Stimulated activated CD4-positive, alpha-beta T cell treated with anti-CD3 and anti-CD28 coated beads, Interleukin-4, amount 100 ng/mL, for 24 hours (primary cell): ENCODE results near the gene RANBP17.

Experiments used
- DNase-seq: peaks from one replicate; pipeline ENCODE4 v3.0.0-alpha.2; 2020

Gene RANBP17

DNA sequence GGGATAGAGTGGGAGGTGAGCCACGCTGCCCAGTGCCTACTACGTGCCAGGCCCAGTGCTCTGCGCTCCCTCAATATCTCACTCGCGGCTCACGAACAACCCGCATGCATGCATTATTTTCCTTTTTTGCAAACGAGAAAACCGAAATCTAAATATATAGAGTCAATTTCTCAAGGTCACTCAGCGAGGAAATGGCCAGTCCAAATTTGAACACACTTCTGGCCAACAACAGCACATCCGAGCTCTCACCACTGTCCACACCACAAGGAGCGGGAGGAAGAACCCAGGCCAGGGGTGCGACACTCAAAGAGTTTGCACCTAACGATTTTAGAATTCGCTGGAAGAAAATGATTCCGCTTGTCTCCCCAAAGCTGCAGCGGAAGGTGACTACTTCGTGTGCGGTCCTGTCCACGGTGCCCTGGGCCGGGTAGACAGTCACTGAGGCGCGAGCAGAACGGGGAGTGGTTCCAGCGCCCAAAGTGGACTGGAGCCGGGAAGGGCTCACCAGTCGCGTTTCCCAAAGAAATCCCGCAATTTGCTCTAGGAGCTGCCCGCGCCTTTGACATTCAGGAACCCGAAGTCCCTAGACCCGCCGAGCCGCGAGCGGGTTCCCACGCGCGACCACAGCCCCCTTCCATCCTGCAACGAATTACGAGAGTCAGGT, 446.1 kb downstream of the RANBP17 start:
- DNase-seq, result no peak

DNA sequence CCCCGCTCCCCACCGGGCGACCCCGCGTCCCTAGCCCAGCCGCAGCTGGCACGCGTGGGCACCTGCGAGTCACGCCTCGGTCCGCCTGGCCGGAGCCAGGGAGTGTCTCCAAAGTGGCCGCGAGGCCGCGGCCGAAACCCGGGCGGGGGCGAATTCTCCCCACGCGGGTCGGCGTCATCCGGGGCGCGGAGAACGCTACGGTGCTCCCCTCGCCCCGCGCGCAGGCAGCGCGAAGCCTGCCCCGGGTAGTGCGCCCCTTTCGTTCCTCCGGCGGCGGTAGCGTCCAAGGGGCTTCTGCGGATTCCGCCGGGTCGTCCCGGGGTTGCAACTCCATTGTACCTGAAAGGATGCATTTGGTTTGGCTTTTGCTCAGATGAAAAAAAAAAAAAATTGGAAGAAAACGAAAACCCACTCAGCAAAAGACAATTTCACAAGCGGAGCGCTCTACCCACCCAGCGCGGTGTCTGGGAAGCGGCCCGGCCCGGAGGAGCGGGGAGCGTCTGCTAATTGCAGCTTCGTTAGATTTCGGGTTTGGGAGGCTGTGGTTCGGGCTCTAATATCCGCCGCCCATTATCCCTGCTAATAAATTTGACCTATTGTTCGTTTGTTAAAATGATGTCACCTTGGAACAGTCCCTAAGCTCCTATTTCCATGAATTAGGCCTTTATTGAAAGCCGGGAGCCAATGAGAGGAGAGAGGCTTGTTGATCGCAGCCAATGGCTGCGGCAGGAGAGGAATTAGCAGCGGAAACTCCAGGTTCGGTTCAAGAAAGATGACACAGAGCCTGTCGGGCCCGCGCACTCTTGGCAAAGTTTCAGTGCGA, 446.8 kb downstream of the RANBP17 start, which contains the start of gene TLX3:
TSS of gene TLX3 (plus strand) at position 796 of the 823 bp plus-strand sequence. CDS start 118 bp downstream, outside the sequence.
- DNase-seq, result no peak

DNA sequence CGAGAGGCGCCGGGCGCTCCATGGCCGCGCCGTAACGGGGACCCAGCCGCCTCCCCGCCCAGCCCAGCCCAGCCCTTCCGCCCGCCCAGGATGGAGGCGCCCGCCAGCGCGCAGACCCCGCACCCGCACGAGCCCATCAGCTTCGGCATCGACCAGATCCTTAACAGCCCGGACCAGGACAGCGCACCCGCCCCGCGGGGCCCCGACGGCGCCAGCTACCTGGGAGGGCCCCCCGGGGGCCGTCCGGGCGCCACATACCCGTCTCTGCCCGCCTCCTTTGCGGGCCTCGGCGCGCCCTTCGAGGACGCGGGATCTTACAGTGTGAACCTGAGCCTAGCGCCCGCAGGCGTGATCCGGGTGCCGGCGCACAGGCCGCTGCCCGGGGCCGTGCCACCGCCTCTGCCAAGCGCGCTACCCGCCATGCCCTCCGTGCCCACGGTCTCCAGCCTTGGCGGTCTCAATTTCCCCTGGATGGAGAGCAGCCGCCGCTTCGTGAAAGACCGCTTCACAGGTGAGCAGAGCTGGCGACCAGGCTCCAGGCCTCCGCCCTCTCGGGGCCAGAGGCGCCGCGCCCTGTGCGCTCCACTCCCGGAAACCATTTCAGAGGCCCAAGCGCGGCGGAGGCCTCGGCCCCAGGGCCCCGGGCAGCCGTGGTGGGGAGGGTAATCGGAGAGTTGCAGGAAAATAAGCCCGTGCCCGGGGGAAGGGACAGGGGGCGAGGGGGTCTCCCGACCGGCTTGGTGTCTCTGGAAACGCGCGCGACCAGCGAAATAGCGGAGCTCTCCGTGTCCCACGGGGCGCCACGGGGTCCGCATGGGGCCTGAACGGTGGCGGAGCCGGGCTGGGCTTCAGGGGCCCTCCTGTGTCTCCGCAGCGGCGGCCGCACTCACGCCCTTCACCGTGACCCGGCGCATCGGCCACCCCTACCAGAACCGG, 447.7 kb downstream of the RANBP17 start:
- no peak for DNase-seq

DNA sequence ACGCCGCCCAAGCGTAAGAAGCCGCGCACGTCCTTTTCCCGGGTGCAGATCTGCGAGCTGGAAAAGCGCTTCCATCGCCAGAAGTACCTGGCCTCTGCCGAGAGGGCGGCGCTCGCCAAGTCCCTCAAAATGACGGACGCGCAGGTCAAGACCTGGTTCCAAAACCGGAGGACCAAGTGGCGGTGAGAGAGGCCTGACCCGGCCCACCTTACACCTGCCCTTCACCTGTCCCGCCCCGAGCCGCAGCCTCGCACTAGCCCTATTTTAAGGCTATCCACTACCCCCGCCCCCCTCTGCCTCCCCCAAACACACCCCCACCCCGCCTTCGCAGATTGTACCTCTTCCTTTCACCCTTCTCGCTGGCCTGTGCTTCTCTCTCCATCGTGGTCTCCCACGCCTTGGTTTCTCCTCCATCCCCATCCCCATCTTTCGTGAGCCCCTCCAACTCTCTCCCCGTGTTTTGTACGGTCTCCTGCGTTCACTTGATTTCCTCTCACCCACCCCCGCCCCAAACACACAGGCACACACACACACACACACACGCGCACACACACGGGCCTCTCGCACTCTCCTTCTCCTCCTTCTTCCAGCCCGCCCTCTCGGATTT, 448.5 kb downstream of the RANBP17 start:
- no peak for DNase-seq

DNA sequence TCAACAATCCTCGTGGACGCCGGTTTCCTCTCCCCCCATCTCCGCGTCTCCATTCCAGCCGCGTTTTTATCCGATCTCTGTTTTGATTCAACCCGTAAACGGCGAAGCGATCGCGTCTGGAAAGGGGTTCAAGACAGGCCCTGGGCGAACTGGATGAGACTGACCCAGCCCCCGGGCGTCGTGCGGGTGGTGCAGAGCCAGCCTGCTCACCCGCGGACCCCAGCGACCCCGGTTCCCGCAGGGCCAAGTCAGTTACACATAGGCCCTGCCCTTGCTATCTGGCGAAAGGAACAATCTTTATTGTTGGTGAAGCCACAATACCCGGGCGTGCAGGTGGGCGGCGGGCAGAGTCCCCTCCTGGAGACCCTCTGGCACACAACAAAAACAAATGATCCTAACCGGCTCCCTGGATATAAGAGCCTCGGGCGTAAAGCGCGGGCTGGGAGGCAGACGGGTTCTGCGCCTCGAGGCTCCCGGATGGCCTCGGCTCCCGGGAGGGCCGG, 449.1 kb downstream of the RANBP17 start:
- no peak for DNase-seq

DNA sequence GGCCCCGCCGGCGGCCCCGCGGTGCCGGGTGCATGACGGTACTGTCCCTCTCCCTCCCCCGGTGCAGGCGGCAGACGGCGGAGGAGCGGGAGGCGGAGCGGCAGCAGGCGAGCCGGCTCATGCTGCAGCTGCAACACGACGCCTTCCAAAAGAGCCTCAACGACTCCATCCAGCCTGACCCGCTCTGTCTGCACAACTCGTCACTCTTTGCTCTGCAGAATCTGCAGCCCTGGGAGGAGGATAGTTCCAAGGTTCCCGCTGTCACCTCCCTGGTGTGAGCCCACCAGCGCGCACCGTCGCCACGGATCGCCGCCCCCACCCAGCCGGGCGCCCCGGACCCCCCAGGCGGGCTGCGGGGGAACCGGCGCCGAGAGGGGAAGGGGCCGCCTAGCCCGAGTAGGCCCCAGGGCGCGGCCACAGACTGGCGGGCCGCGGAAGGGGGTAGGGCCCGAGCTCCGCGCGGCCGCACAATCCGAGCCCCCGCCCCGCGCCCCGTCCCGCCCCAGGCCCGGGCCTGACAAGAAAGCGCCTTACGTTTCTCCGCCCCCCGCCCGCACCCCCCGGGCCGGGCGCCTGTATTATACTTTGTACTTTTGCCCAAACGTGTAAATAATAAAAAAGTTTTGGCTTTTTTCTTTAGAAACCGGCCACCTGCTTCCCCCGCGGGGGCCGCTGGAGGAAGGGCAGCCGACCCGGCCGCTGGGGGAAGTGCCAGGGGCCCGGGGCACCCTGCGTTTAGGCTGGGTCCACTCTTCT, 449.7 kb downstream of the RANBP17 start:
- DNase-seq, result no peak

DNA sequence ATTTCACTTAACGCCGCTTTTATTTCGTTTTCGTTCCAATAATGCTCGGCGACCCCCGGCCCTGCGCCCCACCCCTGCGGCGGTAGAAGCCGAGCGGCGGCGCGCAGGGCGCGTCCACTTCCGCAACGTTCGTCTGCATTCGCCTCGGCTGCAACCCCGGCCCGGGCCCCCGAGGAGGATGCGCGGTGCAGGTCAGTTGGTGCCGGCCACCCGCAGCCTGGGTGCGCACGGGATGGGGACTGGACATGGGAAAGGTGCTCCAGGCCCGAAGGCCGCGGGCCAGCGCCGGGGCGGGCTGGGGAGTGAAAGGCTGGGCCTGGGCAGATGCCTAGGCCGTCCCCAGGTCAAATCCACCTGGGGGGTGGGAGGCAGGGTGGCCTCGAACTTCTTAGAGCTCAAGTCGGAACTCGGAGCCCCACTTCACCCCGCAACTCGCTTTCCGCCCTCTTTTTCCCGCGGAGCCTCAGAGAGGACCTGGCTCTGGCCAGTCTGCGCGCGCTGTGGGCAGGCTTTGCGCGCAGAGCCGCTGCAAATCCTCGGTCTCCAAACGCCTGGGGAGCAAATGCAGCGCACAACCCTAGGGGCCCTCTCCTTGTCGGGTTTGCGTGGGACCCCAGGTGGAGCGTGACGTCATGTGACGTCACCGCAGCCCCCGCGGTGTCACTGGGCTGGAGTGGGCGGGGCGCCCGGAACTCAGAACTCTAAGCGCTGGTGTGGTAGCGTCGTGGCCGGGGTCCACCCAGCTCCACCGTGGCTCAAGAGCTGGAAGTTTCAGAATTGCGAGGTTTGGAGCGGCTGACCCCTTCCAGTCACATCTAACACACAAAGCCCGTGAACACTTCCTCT, 450.5 kb downstream of the RANBP17 start:
- no peak for DNase-seq

DNA sequence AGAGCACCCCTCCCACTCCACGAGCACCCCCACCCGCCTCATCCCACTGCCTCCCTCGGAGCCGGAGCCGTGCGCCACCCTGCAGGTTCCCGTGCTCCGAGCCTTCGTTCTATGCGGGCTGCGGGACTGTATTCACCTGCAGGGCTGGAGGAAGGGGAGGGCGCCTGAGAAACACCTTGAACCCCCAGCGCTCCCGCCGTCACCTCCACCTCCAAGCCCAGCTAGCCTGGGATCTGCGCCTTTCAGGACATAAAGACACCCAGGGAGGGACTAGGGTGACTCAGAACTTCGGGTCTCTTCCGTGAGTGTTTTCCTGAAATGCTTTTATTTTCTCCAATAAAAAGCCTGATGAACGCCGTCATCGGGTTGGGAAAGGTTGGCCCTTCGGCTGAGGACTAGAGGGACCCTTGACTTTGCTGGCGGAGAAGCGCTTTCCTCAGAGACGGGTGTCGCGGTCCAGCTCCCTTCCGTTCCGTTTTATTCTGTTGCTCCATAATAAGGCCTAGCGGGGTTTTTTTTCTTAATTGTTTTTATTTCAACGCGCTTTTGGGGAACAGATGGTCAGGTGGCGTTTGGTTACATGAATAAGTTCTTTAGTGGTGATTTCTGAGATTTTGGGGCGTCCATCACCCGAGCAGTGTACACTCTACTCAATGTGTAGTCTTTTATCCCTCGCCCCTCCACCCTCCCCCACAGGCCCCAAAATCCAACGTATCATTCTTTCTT, 451.8 kb downstream of the RANBP17 start:
- DNase-seq, result no peak

DNA sequence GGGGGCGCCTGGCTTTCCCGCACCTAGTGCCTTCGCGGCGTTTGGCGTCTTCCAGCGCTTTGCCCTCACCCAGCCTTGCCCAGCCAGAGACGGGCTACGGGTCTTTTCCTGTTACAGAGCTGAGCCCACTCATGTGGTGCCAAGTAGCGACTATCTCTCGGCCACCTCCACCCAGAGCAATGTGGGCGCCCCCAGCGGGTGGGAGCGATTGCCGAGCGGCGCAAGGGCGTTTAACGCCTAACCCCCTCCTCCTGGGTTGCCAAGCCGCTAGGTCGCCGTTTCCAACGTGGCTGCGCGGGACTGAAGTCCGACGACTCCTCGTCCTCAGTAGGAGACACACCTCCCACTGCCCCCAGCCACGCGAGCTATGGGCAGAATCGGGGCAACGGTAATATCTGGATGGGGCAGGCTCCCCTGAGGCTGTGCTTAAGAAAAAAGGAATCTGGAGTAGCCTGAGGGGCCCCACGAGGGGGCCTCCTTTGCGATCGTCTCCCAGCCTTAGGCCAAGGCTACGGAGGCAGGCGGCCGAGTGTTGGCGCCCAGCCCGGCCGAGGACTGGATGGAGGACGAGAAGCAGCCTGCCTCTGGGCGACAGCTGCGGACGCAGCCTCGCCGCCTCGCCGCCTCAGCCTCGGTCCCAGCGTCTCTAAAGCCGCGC, 453.0 kb downstream of the RANBP17 start:
- no peak for DNase-seq

DNA sequence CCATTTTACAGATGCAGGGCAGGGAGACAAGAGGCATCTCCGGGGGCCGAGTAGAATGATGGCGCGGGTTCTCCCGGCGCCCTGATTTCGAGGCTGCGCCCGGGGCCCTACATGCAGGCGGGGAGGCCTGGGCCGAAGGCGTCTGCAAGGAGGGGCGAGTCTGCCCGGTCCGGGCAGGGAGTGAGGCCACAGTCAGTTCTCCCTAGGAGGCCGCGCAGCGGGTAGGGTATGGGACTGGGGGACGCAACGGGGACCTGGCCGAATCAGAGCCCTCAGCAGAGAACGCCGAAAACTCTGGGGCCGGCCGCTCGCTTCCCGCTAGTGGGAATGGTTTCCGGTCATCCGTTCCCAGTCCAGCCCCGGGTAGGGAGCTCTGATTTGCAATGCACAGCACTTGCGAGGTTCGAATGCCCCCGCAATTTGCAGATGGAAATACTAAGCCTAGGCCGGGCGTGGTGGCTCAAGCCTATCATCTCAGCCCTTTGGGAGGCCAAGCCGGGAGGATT, 453.6 kb downstream of the RANBP17 start:
- no peak for DNase-seq

DNA sequence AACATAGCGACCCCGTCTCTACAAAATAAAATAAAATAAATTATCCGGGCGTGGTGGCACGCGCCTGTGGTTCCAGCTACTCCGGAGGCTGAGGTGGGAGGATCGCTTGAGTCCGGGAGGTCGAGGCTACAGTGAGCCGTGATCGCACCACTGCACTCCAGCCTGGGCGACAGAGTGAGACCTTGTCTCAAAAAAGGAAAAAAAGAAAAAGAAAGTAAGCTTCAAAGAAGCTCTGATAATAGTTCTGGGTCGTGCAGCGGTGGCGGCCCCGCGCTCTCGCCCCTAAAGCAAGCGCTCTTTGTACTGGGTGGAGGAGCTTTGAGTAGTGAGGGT, 454.1 kb downstream of the RANBP17 start:
- DNase-seq, result no peak

DNA sequence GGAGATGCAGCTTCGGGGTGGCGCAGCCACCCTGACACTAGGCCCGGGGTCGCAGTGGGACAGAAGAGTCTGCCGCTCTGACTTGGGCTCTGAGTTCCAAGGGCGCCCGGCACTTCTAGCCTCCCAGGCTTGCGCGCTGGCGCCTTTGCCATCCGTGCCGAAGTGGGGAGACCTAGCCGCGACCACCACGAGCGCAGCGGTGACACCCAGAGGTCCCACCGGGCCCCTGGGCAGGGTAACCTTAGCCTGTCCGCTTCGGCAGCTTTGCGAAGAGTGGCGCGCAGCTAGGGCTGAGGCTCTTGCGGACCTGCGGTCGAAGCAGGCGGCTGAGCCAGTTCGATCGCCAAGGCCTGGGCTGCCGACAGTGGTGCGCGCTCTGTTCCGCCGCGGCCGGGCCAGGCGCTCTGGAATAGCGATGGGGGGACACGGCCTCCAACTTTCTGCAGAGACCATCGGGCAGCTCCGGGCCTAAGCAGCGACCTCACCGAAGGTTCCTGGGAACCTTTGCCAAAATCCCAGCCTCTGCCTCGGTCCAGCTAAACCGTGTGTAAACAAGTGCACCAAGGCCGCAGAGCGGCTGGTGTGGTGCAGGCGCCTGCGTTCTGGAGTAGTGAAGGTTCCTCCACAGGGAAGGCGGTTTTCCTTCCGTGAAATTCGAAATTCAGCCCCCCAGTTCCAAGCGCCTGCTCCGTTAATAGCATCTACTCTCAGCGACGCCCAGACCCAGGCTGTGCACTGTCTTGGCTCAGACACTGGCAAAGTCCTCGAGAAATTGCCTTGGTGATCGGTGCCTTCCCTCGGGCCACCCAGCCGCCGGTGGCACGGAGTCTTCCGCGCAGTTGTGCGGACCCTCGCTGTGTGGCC, 454.7 kb downstream of the RANBP17 start:
- DNase-seq, result no peak

DNA sequence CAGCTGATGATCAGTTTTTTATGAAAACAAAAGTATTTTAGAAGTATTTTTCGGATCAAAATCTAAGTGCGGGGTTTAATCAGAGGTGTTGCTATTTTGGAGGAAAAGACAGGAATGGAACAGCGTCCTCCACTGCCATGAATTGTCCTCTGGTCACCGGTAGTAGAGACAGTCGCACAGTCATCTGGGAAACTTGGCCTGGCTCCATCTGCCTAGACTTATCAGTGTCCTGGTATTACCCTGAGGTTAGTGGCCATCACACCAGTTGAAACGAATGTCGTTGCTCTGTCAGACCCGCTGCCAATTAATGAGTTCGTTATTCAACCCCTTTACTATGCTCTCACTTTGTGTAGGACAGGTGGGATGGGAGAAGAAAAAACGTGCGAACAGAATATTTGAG, 455.4 kb downstream of the RANBP17 start:
- DNase-seq, result no peak

DNA sequence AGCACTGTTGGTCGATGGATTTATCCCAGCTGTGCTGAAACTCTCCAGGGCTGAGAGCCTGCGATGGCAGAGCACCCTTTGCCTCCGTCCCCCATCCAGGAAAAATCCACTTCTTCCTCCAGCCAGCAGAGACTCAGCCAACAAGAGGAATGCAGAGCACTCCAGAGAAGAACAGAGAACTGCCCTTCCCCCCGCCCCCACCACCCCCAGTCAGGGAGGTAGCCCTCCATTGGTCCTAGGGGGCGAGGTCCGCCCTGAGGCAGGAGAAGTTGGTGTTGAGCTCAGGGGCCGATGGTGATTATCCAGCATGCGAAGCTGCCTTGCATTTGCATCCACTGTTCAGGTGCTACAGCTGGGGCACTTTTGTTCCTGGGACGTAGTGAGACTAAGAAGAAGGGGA, 456.2 kb downstream of the RANBP17 start:
- DNase-seq, result no peak

DNA sequence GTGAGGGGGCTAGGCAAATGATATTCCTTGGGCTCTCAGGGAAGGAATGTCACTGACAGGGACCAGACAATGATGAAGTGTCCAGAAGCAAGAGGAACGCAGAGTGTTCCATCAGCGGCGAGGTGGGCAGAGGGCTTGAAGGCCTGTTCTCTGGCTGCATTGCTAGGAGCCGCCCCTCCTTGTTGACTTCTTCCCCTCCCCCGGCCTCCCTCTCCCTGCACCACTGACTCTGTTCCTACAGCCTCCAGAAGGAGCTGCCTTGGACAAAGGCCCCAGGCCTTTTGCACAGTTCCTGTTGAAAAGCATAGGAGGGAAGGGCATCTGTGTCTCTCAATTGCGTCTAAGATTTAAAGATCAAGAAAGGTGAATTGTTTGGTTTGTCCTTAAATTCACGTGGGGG, 459.6 kb downstream of the RANBP17 start:
- no peak for DNase-seq

DNA sequence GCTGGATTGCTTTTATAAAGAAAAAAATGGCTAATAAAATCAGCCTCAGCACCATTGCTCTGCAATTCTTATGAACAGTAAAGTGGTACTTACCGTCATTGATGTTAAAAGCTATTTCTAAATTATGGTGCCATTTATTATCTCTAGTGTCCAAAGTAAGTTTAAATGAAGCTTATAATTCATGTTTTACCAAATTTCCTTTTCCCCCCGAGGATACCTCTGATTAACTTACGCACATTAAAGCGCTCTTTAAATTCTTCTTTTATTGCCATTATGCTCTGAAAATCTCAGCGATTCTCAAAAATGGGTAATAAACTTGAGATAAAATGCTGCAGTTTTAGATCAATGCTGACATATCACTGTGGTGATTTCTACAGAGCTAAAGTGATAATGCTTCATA, 460.7 kb downstream of the RANBP17 start:
- no peak for DNase-seq

DNA sequence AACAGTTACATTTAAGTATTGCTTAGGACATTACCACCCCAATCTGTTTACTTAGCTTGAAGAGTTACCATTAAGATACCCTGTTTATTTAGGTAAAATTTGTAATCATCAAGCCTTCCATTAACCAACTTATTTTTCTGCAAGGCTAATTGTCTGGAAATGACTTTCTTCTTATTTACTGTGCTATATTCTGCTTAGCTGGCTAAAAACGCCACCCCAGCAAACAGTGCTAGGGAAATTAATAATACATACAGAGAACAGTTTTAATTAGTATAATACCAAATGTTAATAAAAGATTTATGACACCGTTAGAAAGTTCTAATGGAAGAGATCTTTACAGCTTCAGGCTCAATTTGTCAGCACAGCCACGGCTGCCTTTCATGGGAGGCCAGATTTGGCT, 461.2 kb downstream of the RANBP17 start:
- no peak for DNase-seq

DNA sequence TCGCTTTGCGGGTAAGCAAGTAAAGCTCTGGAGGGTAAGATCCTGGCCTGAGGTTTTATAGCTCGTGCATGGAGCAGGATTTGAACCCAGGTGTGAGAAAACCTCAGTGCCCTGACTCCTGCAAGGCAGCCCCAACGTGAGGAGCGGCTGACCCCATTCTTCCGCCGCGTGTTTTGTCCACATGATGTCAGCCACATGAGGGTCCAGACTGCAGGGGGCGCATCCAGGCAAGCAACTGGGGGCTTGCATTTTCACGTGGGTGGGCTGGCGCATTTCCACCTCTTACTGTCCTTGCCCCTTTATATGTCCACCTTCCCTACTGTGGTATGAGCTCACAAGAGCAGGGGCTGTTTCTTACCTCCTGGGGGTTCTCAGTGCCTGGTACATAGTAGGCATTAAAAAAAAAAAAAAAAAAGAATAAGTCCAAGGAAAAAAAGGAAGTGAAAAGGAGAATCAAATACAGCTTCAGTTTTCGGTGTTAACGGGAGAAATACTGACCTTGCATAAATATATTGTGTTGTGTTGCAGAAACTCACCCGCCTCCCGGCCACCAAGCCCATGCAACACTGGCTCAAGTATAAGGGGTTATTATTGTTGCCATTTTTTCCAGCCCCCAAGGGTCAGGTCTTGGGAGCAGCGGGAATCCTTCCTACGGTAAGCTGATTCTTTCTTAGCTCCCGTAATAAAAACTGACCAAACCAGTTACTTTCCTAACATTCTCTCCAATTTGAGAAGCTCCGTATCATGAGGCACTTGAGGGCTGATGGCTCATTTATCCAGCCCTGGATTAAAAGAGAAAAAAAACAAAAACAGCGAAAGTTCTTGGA, 462.2 kb downstream of the RANBP17 start:
- DNase-seq, result no peak
